ENCODE results near the gene TRPC4AP.

The TRPC4AP gene

GRCh38 chr20:34993941-34994508 is 98.6 kb downstream of the TRPC4AP start:
- no peak for TF ChIP-seq CTCF (IDR thresholded peaks at IDR 0.05; ENCODE audit: insufficient read depth, low read length, missing control alignments)
- ChIA-PET POLR2A (interaction anchor here (1.1 kb wide), 1 partner anchor 168 kb away, joined by 3 read pairs; the partner anchor contains the start of gene NCOA6), CTCF (interaction anchor here (0.6 to 8.3 kb wide), 3 partner anchors 9 to 120 kb away, joined by 3 to 64 read pairs (median 3); partner anchors contain the start of genes ACSS2 and GGT7)
- no peak for DNase-seq (ENCODE audit: low read depth, low spot score)
- no peak overlapping the region for H3K4me3 ChIP-seq (ENCODE audit: low read depth, low read length)

GRCh38 chr20:34992751-34993417 is 99.7 kb downstream of the TRPC4AP start:
- H3K4me3 ChIP-seq (ENCODE audit: low read depth, low read length): no peak overlapping the region
- no peak for TF ChIP-seq CTCF (IDR thresholded peaks at IDR 0.05; ENCODE audit: insufficient read depth, low read length, missing control alignments)
- CTCF ChIA-PET: interaction anchor here (8.3 kb wide), 1 partner anchor 118 kb away, joined by 64 read pairs; the partner anchor contains the start of genes ACSS2 and GGT7
- no peak for DNase-seq (ENCODE audit: low read depth, low spot score)
- POLR2A ChIA-PET: interaction anchor here (0.6 kb wide), 1 partner anchor 11 kb away, joined by 3 read pairs; no protein-coding TSS in a partner anchor

- no peak for DNase-seq (ENCODE audit: low read depth, low spot score)
- TF ChIP-seq CTCF (IDR thresholded peaks at IDR 0.05; ENCODE audit: insufficient read depth, low read length, missing control alignments): no peak
- no peak overlapping the region for H3K4me3 ChIP-seq (ENCODE audit: low read depth, low read length)
- ChIA-PET POLR2A (interaction anchor here (0.9 to 1.1 kb wide), 2 partner anchors 9 to 12 kb away, joined by 3 to 4 read pairs; no protein-coding TSS in a partner anchor), CTCF (interaction anchor here (0.9 to 8.3 kb wide), 3 partner anchors 9 to 155 kb away, joined by 3 to 64 read pairs (median 3); partner anchors contain the start of genes ACSS2 and GGT7)
These were observed 101.9 kb downstream of the TRPC4AP start for GRCh38 chr20:34990661-34991214.

GRCh38 chr20:34990231-34990630 is 102.4 kb downstream of the TRPC4AP start:
- no peak overlapping the region for H3K4me3 ChIP-seq (ENCODE audit: low read depth, low read length)
- ChIA-PET POLR2A (no interaction called here), CTCF (interaction anchor here (1.6 to 8.3 kb wide), 2 partner anchors 116 to 155 kb away, joined by 3 to 64 read pairs; partner anchors contain the start of genes ACSS2 and GGT7)
- no peak for DNase-seq (ENCODE audit: low read depth, low spot score)
- no peak for TF ChIP-seq CTCF (IDR thresholded peaks at IDR 0.05; ENCODE audit: insufficient read depth, low read length, missing control alignments)

- ChIA-PET CTCF (interaction anchor here (0.9 to 8.3 kb wide), 3 partner anchors 8 to 115 kb away, joined by 3 to 64 read pairs (median 3); partner anchors contain the start of genes ACSS2 and GGT7), POLR2A (no interaction called here)
- no peak for TF ChIP-seq CTCF (IDR thresholded peaks at IDR 0.05; ENCODE audit: insufficient read depth, low read length, missing control alignments)
- H3K4me3 ChIP-seq (ENCODE audit: low read depth, low read length): no peak overlapping the region
- DNase-seq (ENCODE audit: low read depth, low spot score): no peak
These were observed 102.9 kb downstream of the TRPC4AP start for GRCh38 chr20:34989670-34990069.

- TF ChIP-seq CTCF (IDR thresholded peaks at IDR 0.05; ENCODE audit: insufficient read depth, low read length, missing control alignments): no peak
- H3K4me3 ChIP-seq (ENCODE audit: low read depth, low read length): no peak overlapping the region
- DNase-seq (ENCODE audit: low read depth, low spot score): no peak
- POLR2A ChIA-PET: no interaction called here
- CTCF ChIA-PET: interaction anchor here (0.9 to 8.3 kb wide), 3 partner anchors 9 to 115 kb away, joined by 3 to 64 read pairs (median 3); partner anchors contain the start of genes ACSS2 and GGT7
These were observed 103.5 kb downstream of the TRPC4AP start for GRCh38 chr20:34989118-34989517.
